ENCODE measurements around the gene OR8G1. TPM values are rescaled to one million over a fixed set of nuclear protein-coding genes. Genes with fewer than 3 reads are reported as not detected.

OR8G1 gene
- total and polyA plus RNA-seq, 10 of the 15 experiments (the other 5 are each of a cell fraction or from before 2014, with no cell fraction given): not detected

DNA sequence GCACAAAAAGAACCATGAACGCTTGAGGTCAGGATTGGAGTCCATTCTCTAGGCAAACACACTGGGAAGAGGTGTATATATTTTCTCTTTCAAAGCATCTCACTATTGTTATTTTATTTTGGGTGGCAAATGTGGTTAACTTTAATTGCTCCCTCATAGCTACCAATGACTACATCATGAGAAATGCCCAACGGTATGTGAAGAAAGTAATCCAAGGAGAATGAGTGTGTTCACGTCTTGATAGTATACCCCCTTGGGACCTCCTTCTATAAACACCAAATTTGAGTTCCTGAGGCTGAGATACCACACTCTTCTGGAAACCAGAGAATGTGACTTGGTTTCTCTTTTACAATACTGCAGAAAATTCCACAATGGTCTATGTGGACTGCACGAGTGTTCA lies 57.0 kb downstream of the OR8G1 start:
- DNase-seq (ENCODE audit: low read depth, low spot score) (no peak), ATAC-seq (no peak), FAIRE-seq (no peak)
- Histone ChIP-seq H3K27ac (ENCODE audit: control insufficient read depth, insufficient read depth) (no peak overlapping the region), H3K4me2 (ENCODE audit: control insufficient read depth, insufficient read depth) (no peak overlapping the region), H3K36me3 (ENCODE audit: control insufficient read depth in 2 of 2, insufficient read depth in 2 of 2, low read length in 1 of 2) (no peaks in the 10 kb centered on the region), H3K9me3 (replicated peaks; ENCODE audit: control insufficient read depth, insufficient read depth, low read length) (no peaks in the 10 kb centered on the region), H4K20me1 (ENCODE audit: control insufficient read depth, insufficient read depth) (no peaks in the 10 kb centered on the region), H3K27me3 (replicated peaks in 1 of 2; ENCODE audit: control insufficient read depth in 2 of 2, insufficient read depth in 2 of 2, low read length in 1 of 2) (peaks cover 0 to 4% of the 10 kb centered on the region in 2 experiments; a peak in 1 of 4 replicates), H3K4me1 (ENCODE audit: control insufficient read depth, insufficient read depth, low read length) (no peaks in the 10 kb centered on the region), H3K9ac (ENCODE audit: control insufficient read depth, insufficient read depth, low read length) (no peak overlapping the region), H3K4me3 (no peak overlapping the region), H2AFZ (ENCODE audit: control insufficient read depth, low read depth, low read length) (no peak overlapping the region), H3K79me2 (ENCODE audit: control insufficient read depth, insufficient read depth, low read length) (no peaks in the 10 kb centered on the region)
- in situ Hi-C loops (cut with MboI) (no loop called here), intact Hi-C loops (cut with micrococcal nuclease; ENCODE audit: unreplicated experiment) (no loop called here)
- no TSS peak for BruUV-seq (replicated peaks)
- POLR2A ChIA-PET: no interaction called here
- CTCF ChIA-PET: no interaction called here
- TF ChIP-seq MXI1 (IDR thresholded peaks at IDR 0.05; ENCODE audit: low read depth, low read length) (no peak), CHD2 (IDR thresholded peaks at IDR 0.05; ENCODE audit: borderline replicate concordance, low read depth, low read length) (no peak), SUZ12 (IDR thresholded peaks at IDR 0.05; ENCODE audit: unreplicated experiment) (no peak), MYB (IDR thresholded peaks at IDR 0.05; ENCODE audit: borderline replicate concordance, low read depth, low read length) (no peak), POU2F2 (IDR thresholded peaks at IDR 0.05; ENCODE audit: borderline replicate concordance, low read depth, low read length) (no peak), CREB1 (IDR thresholded peaks at IDR 0.05; ENCODE audit: low read depth) (no peak), SIN3A (IDR thresholded peaks at IDR 0.05; ENCODE audit: low read depth, low read length) (no peak), RB1 (IDR thresholded peaks at IDR 0.05; ENCODE audit: borderline replicate concordance) (no peak), SMAD5 (IDR thresholded peaks at IDR 0.05; ENCODE audit: low read depth) (no peak), SREBF1 (IDR thresholded peaks at IDR 0.05; ENCODE audit: low read length) (no peak), SPI1 (IDR thresholded peaks at IDR 0.05; ENCODE audit: borderline replicate concordance, insufficient read depth, low read depth, low read length) (no peak), ZZZ3 (IDR thresholded peaks at IDR 0.05; ENCODE audit: control insufficient read depth, insufficient read length, low read depth) (no peak), WRNIP1 (IDR thresholded peaks at IDR 0.05; ENCODE audit: borderline replicate concordance, low read depth, low read length) (no peak), ATF7 (IDR thresholded peaks at IDR 0.05; ENCODE audit: low read depth) (no peak), SMC3 (IDR thresholded peaks at IDR 0.05; ENCODE audit: borderline replicate concordance, low read length) (no peak)
- TF ChIP-seq, protein P1, sequence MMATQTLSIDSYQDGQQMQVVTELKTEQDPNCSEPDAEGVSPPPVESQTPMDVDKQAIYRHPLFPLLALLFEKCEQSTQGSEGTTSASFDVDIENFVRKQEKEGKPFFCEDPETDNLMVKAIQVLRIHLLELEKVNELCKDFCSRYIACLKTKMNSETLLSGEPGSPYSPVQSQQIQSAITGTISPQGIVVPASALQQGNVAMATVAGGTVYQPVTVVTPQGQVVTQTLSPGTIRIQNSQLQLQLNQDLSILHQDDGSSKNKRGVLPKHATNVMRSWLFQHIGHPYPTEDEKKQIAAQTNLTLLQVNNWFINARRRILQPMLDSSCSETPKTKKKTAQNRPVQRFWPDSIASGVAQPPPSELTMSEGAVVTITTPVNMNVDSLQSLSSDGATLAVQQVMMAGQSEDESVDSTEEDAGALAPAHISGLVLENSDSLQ (IDR thresholded peaks at IDR 0.05): no peak
- TF ChIP-seq, protein P2, sequence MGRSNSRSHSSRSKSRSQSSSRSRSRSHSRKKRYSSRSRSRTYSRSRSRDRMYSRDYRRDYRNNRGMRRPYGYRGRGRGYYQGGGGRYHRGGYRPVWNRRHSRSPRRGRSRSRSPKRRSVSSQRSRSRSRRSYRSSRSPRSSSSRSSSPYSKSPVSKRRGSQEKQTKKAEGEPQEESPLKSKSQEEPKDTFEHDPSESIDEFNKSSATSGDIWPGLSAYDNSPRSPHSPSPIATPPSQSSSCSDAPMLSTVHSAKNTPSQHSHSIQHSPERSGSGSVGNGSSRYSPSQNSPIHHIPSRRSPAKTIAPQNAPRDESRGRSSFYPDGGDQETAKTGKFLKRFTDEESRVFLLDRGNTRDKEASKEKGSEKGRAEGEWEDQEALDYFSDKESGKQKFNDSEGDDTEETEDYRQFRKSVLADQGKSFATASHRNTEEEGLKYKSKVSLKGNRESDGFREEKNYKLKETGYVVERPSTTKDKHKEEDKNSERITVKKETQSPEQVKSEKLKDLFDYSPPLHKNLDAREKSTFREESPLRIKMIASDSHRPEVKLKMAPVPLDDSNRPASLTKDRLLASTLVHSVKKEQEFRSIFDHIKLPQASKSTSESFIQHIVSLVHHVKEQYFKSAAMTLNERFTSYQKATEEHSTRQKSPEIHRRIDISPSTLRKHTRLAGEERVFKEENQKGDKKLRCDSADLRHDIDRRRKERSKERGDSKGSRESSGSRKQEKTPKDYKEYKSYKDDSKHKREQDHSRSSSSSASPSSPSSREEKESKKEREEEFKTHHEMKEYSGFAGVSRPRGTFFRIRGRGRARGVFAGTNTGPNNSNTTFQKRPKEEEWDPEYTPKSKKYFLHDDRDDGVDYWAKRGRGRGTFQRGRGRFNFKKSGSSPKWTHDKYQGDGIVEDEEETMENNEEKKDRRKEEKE (IDR thresholded peaks at IDR 0.05): no peak
- TF ChIP-seq, protein P3, sequence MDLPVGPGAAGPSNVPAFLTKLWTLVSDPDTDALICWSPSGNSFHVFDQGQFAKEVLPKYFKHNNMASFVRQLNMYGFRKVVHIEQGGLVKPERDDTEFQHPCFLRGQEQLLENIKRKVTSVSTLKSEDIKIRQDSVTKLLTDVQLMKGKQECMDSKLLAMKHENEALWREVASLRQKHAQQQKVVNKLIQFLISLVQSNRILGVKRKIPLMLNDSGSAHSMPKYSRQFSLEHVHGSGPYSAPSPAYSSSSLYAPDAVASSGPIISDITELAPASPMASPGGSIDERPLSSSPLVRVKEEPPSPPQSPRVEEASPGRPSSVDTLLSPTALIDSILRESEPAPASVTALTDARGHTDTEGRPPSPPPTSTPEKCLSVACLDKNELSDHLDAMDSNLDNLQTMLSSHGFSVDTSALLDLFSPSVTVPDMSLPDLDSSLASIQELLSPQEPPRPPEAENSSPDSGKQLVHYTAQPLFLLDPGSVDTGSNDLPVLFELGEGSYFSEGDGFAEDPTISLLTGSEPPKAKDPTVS (IDR thresholded peaks at IDR 0.05; ENCODE audit: low read depth, low read length): no peak
- SMC1A ChIA-PET (ENCODE audit: uncharacterized antibody, unreplicated experiment): no interaction called here
- RAD21 ChIA-PET (ENCODE audit: unreplicated experiment): no interaction called here
- 9% methylated on average over 4 of the region's 4 CpGs for WGBS (ENCODE audit: insufficient coverage, insufficient replicate concordance, low lambda C conversion rate, missing lambda C conversion rate)
